MM.1S (cell line): ENCODE results near the gene DDX31.
"Not testable (repeated sequence)": the region's sequence is repeated elsewhere in the genome, so short reads cannot be mapped to it uniquely, and the experiment has no call there.

ENCODE experiments used
- DNase-seq: peaks from one replicate; pipeline ENCODE4 v3.0.0-alpha.2; 2015
- H2AFZ ChIP-seq: fragments of 300-600 bp; sonication (generic); 2 replicates; pipeline ENCODE4 v1.6.0; 2016; ENCODE audit warnings: antibody characterized with exemption, low read length
- H3F3A ChIP-seq: fragments of 300-600 bp; sonication (generic); 2 replicates; pipeline ENCODE4 v1.6.1; 2016; ENCODE audit warnings: mild to moderate bottlenecking, antibody characterized with exemption, low read length, moderate library complexity, mixed read lengths; ENCODE audit not compliant: insufficient read depth
- H3K27ac ChIP-seq: fragments of 300-600 bp; sonication (generic); 2 replicates; pipeline ENCODE4 v1.5.1; 2016; ENCODE audit warnings: mild to moderate bottlenecking, low read length
- H3K27me3 ChIP-seq: fragments of 300-600 bp; sonication (generic); replicated peaks from 2 replicates; pipeline ENCODE4 v1.6.0; 2016; ENCODE audit warnings: low read length; ENCODE audit not compliant: insufficient read depth
- H3K36me3 ChIP-seq: fragments of 300-600 bp; sonication (generic); replicated peaks from 2 replicates; pipeline ENCODE4 v1.6.1; 2016; ENCODE audit warnings: mild to moderate bottlenecking, low read length, mixed read lengths; ENCODE audit not compliant: insufficient read depth
- H3K4me1 ChIP-seq: fragments of 300-600 bp; sonication (generic); 2 replicates; pipeline ENCODE4 v1.6.1; 2016; ENCODE audit warnings: low read length, mixed read lengths
- H3K4me2 ChIP-seq: fragments of 300-600 bp; sonication (generic); 2 replicates; pipeline ENCODE4 v1.6.0; 2016; ENCODE audit warnings: low read depth, low read length
- H3K4me3 ChIP-seq: fragments of 300-600 bp; sonication (generic); 2 replicates; pipeline ENCODE4 v1.5.1; 2016; ENCODE audit warnings: low read length, mixed read lengths
- H3K79me2 ChIP-seq: fragments of 300-600 bp; sonication (generic); 2 replicates; pipeline ENCODE4 v1.6.1; 2016; ENCODE audit warnings: mixed run types, low read length, mixed read lengths
- H3K9ac ChIP-seq: fragments of 300-600 bp; sonication (generic); 2 replicates; pipeline ENCODE4 v1.6.1; 2016; ENCODE audit warnings: low read length, mixed read lengths
- H3K9me2 ChIP-seq: fragments of 300-600 bp; sonication (generic); replicated peaks from 2 replicates; pipeline ENCODE4 v1.6.1; 2016; ENCODE audit warnings: mild to moderate bottlenecking, low read length, mixed read lengths; ENCODE audit not compliant: insufficient read depth
- H3K9me3 ChIP-seq: fragments of 300-600 bp; sonication (generic); replicated peaks from 2 replicates; pipeline ENCODE4 v1.6.1; 2016; ENCODE audit warnings: mild to moderate bottlenecking, low read length, mixed read lengths; ENCODE audit not compliant: insufficient read depth
- H4K20me1 ChIP-seq: fragments of 300-600 bp; sonication (generic); 2 replicates; pipeline ENCODE4 v1.6.1; 2016; ENCODE audit warnings: mild to moderate bottlenecking, low read length, moderate library complexity, mixed read lengths; ENCODE audit not compliant: insufficient read depth
- EZH2 ChIP-seq: fragments of 300-600 bp; sonication (generic); optimal IDR thresholded peaks from 2 replicates; pipeline ENCODE3; 2017; ENCODE audit warnings: low read depth, mild to moderate bottlenecking, antibody characterized with exemption, low read length, mixed read lengths
- EZH2phosphoT487 ChIP-seq: fragments of 300-600 bp; sonication (generic); IDR thresholded peaks from 2 replicates; pipeline ENCODE4 v1.6.1; 2018; ENCODE audit warnings: antibody characterized with exemption, low read length
- TF ChIP-seq, protein P1 (sequence below): fragments of 300-600 bp; sonication (generic); IDR thresholded peaks from 2 replicates; pipeline ENCODE4 v1.5.1; 2016; ENCODE audit warnings: antibody characterized with exemption, low read length, mixed read lengths

Gene DDX31

DNA sequence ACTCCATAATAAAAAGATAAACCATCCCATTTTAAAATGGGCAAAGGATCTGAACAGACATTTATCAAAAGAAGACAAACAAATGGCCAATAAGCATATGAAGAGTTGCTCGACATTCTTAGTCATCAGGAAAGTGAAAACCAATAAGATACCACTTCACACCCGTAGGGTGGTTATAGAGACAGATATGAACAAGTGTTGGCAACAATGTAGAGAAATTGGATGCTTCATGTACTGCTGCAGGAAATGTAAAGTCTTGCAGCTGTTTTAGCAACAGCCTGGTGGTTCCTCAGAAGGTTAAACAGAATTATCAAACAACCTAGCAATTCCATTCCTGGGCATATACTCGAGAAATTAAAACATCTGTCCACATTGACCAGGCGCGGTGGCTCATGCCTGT lies 43.0 kb upstream of the DDX31 start:
- Histone ChIP-seq H3K4me3 (no peak overlapping the region), H3K27me3 (peaks cover 71% of the 10 kb centered on the region), H3K4me1 (no peaks in the 10 kb centered on the region), H3F3A (no peaks in the 10 kb centered on the region), H2AFZ (no peak overlapping the region), H3K79me2 (no peaks in the 10 kb centered on the region), H3K36me3 (no peaks in the 10 kb centered on the region), H4K20me1 (no peaks in the 10 kb centered on the region), H3K9ac (no peak overlapping the region), H3K9me2 (no peaks in the 10 kb centered on the region), H3K27ac (no peak overlapping the region), H3K9me3 (no peaks in the 10 kb centered on the region), H3K4me2 (no peak overlapping the region)
- no peak for TF ChIP-seq EZH2
- TF ChIP-seq EZH2phosphoT487, result no peak
- TF ChIP-seq, protein P1, sequence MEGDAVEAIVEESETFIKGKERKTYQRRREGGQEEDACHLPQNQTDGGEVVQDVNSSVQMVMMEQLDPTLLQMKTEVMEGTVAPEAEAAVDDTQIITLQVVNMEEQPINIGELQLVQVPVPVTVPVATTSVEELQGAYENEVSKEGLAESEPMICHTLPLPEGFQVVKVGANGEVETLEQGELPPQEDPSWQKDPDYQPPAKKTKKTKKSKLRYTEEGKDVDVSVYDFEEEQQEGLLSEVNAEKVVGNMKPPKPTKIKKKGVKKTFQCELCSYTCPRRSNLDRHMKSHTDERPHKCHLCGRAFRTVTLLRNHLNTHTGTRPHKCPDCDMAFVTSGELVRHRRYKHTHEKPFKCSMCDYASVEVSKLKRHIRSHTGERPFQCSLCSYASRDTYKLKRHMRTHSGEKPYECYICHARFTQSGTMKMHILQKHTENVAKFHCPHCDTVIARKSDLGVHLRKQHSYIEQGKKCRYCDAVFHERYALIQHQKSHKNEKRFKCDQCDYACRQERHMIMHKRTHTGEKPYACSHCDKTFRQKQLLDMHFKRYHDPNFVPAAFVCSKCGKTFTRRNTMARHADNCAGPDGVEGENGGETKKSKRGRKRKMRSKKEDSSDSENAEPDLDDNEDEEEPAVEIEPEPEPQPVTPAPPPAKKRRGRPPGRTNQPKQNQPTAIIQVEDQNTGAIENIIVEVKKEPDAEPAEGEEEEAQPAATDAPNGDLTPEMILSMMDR, result no peak
- DNase-seq, result no peak

DNA sequence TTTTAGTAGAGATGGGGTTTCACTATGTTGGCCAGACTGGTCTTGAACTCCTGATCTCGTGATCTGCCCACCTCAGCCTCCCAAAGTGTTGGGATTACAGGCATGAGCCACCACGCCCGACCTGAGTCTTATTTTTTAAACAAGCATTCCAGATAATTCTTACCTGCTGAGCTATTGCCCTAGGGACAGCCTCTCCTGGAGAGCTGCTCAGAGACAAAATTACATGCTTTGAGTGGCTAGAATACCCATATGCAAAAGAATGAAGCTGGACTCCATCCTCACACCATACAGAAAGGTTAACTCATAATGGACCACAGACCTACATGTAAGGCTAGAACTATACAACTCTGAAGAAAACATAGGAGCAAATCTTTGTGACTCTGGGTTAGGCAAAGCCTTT lies 42.1 kb upstream of the DDX31 start:
- no peaks in the 10 kb centered on the region for H3K36me3 ChIP-seq
- H3K9ac ChIP-seq, result no peak overlapping the region
- TF ChIP-seq EZH2phosphoT487, result no peak
- TF ChIP-seq, protein P1, result no peak
- no peak for TF ChIP-seq EZH2
- no peaks in the 10 kb centered on the region for H3K79me2 ChIP-seq
- H3K27ac ChIP-seq, result no peak overlapping the region
- DNase-seq, result no peak
- no peak overlapping the region for H3K4me2 ChIP-seq
- no peaks in the 10 kb centered on the region for H3K9me2 ChIP-seq
- H2AFZ ChIP-seq, result no peak overlapping the region
- peaks cover 67% of the 10 kb centered on the region for H3K27me3 ChIP-seq
- H4K20me1 ChIP-seq, result no peaks in the 10 kb centered on the region
- no peak overlapping the region for H3K4me3 ChIP-seq
- H3K9me3 ChIP-seq, result no peaks in the 10 kb centered on the region
- H3F3A ChIP-seq, result no peaks in the 10 kb centered on the region
- H3K4me1 ChIP-seq, result no peaks in the 10 kb centered on the region

DNA sequence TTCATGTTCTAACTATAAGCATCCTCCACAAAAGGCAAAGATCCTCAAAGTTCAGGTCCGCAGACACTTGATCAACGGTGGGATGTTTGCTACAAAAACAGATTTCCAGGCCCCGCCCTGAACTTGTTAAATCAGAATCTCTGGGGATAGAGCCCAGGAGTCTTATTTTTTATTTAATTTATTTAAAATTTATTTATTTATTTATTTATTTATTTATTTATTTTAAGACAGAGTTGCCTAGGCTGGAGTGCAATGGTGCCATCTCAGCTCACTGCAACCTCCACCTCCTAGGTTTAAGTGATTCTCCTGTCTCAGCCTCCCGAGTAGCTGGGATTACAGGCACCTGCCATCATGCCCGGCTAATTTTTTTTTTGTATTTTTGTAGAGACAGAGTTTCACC lies 41.4 kb upstream of the DDX31 start:
- DNase-seq, H3K9me3 ChIP-seq, H3K9ac ChIP-seq, H3K4me2 ChIP-seq, H3K27ac ChIP-seq, H3K9me2 ChIP-seq, H3K4me1 ChIP-seq, H4K20me1 ChIP-seq, H3K36me3 ChIP-seq, H3K4me3 ChIP-seq, H2AFZ ChIP-seq, H3K79me2 ChIP-seq, H3F3A ChIP-seq: not testable (repeated sequence)
- peaks cover 62% of the 10 kb centered on the region for H3K27me3 ChIP-seq

DNA sequence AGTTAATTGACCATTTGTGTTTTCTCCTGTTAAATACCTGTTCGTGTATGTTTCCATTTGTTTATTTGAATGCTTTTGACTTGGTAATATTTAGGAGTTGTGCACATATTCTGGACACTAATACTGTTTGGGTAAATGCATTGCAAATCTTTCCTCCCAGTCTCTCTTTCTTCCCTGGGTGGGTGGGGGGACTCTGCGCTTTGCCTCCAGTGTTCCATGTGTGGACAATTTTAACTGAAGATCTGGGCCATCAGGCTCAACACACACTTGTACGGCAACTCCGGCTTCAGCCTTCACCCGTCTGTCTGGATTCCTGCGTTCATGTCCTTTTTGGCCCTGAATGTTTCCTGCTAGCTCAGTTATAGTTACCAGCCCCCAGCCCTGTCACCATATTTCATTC lies 40.5 kb upstream of the DDX31 start:
- H3K9me2 ChIP-seq, result no peaks in the 10 kb centered on the region
- no peak overlapping the region for H3K27ac ChIP-seq
- DNase-seq, result no peak

More for the DNA sequence above, 40.5 kb upstream of the DDX31 start:
- H3K9ac ChIP-seq, result no peak overlapping the region
- no peaks in the 10 kb centered on the region for H3F3A ChIP-seq
- H4K20me1 ChIP-seq, result no peaks in the 10 kb centered on the region
- no peaks in the 10 kb centered on the region for H3K79me2 ChIP-seq
- H3K4me2 ChIP-seq, result no peak overlapping the region
- no peaks in the 10 kb centered on the region for H3K4me1 ChIP-seq
- TF ChIP-seq, protein P1, result no peak
- TF ChIP-seq EZH2phosphoT487 (no peak), EZH2 (no peak)
- no peak overlapping the region for H2AFZ ChIP-seq
- H3K27me3 ChIP-seq, result peaks cover 59% of the 10 kb centered on the region
- H3K9me3 ChIP-seq, result no peaks in the 10 kb centered on the region
- no peaks in the 10 kb centered on the region for H3K36me3 ChIP-seq
- H3K4me3 ChIP-seq, result no peak overlapping the region
